HepG2 (cell line): ENCODE data around the gene TPRN. TPM values are rescaled to one million over a fixed set of nuclear protein-coding genes. Genes with fewer than 3 reads are reported as not detected.
A peak's percentile ranks its signal among the peaks of the same experiment; 100 is the strongest.

Experiments
- CBX2 ChIP-seq, 2 experiments: fragments of 200-600 bp in 1 of 2; sonication (generic); formaldehyde crosslinking in 1 of 2; IDR thresholded peaks; 2 replicates each; pipeline versions ENCODE4 v1.7.0 to v1.8.1; 2018 to 2022; ENCODE audit warnings: low read depth in 2 of 2, low read length in 1 of 2, mild to moderate bottlenecking in 1 of 2, missing genetic modification reagents in 1 of 2
- IRF2 ChIP-seq: IDR thresholded peaks from 2 replicates; pipeline ENCODE4 v1.6.1; 2018; ENCODE audit warnings: missing genetic modification reagents, missing compliant biosample characterization
- KDM2A ChIP-seq: sonication (generic); formaldehyde crosslinking; IDR thresholded peaks from 2 replicates; pipeline ENCODE4 v1.4.0; 2020; ENCODE audit warnings: low read depth, missing genetic modification reagents, borderline replicate concordance
- KLF15 ChIP-seq: sonication (generic); formaldehyde crosslinking; IDR thresholded peaks from 2 replicates; pipeline ENCODE4 v1.8.1; 2023; ENCODE audit warnings: borderline replicate concordance, mild to moderate bottlenecking, inconsistent platforms, missing genetic modification reagents, mixed read lengths
- KMT2A ChIP-seq: sonication (generic); formaldehyde crosslinking; IDR thresholded peaks from 2 replicates; pipeline ENCODE4 v1.4.0; 2020; ENCODE audit warnings: missing genetic modification reagents
- NR1H2 ChIP-seq: sonication (generic); formaldehyde crosslinking; IDR thresholded peaks from 2 replicates; pipeline ENCODE4 v1.8.1; 2022; ENCODE audit warnings: low read depth, missing genetic modification reagents, borderline replicate concordance
- RELA ChIP-seq: sonication (generic); formaldehyde crosslinking; IDR thresholded peaks from 2 replicates; pipeline ENCODE4 v1.4.0; 2020; ENCODE audit warnings: missing genetic modification reagents
- SIX4 ChIP-seq: sonication (generic); formaldehyde crosslinking; IDR thresholded peaks from 2 replicates; pipeline ENCODE4 v1.4.0; 2020; ENCODE audit warnings: missing genetic modification reagents
- TBL1XR1 ChIP-seq: fragments of 150-350 bp; IDR thresholded peaks from 2 replicates; pipeline ENCODE4 v1.6.1; 2014; ENCODE audit warnings: borderline replicate concordance, low read length; ENCODE audit not compliant: partially characterized antibody
- ZFAT ChIP-seq: sonication (generic); formaldehyde crosslinking; conservative IDR thresholded peaks from 2 replicates; pipeline ENCODE4 v1.8.1; 2023; ENCODE audit warnings: missing genetic modification reagents, inconsistent platforms
- ZIK1 ChIP-seq: sonication (generic); formaldehyde crosslinking; IDR thresholded peaks from 2 replicates; pipeline ENCODE4 v1.5.0; 2020; ENCODE audit warnings: mild to moderate bottlenecking, low read depth, missing genetic modification reagents, borderline replicate concordance
- ZNF282 ChIP-seq: fragments of 450-650 bp; IDR thresholded peaks from 2 replicates; pipeline ENCODE4 v1.6.1; 2018; ENCODE audit not compliant: partially characterized antibody
- ZNF510 ChIP-seq: sonication (generic); formaldehyde crosslinking; IDR thresholded peaks from 2 replicates; pipeline ENCODE4 v1.4.0; 2020; ENCODE audit warnings: low read depth, mild to moderate bottlenecking, missing genetic modification reagents
- ZNF543 ChIP-seq: sonication (generic); formaldehyde crosslinking; IDR thresholded peaks from 2 replicates; pipeline ENCODE4 v1.4.0; 2020; ENCODE audit warnings: mild to moderate bottlenecking, missing genetic modification reagents
- polyA plus RNA-seq, 8 experiments: library from polyadenylated mRNA; depleted of rRNA in 3 of 8; stranded (reverse) in 7 of 8; unstranded in 1 of 8; fragments of >200 nt; fragmentation: Illumina TruSeq in 4 of 8; extraction: Trizol in 4 of 8; gene quantifications; 2 replicates each; pipeline versions ENCODE4 v1.2.1 to v1.2.3, GENCODE V29; 2011 to 2016; ENCODE audit warnings: low read depth in 4 of 8, missing spikeins in 1 of 8, mixed read lengths in 1 of 8; ENCODE audit not compliant: insufficient read depth in 1 of 8
- total RNA-seq, 5 experiments: library from RNA; depleted of rRNA; stranded (reverse); fragments of >200 nt; fragmentation: Illumina TruSeq; extraction: Trizol; gene quantifications; 2 replicates each; pipeline ENCODE4 v1.2.3, GENCODE V29; 2016; ENCODE audit warnings: low read depth in 1 of 5
- TF ChIP-seq, protein P1 (sequence below): sonication (generic); formaldehyde crosslinking; IDR thresholded peaks from 2 replicates; pipeline ENCODE4 v1.4.0; 2020; ENCODE audit warnings: mild to moderate bottlenecking, missing genetic modification reagents
- TF ChIP-seq, protein P2 (sequence below): sonication (generic); formaldehyde crosslinking; IDR thresholded peaks from 2 replicates; pipeline ENCODE4 v1.9.0; 2022; ENCODE audit warnings: missing genetic modification reagents, mild to moderate bottlenecking, borderline replicate concordance
- TF ChIP-seq, protein P3 (sequence below): sonication (generic); formaldehyde crosslinking; IDR thresholded peaks from 2 replicates; pipeline ENCODE4 v1.5.0; 2020; ENCODE audit warnings: missing genetic modification reagents
- TF ChIP-seq, protein P4 (sequence below): sonication (generic); formaldehyde crosslinking; IDR thresholded peaks from 2 replicates; pipeline ENCODE4 v1.4.0; 2020; ENCODE audit warnings: missing genetic modification reagents, mild to moderate bottlenecking, borderline replicate concordance
- TF ChIP-seq, protein P5 (sequence below): sonication (generic); formaldehyde crosslinking; IDR thresholded peaks from 2 replicates; pipeline ENCODE4 v1.5.0; 2020; ENCODE audit warnings: missing genetic modification reagents

TPRN gene
- total and polyA plus RNA-seq, 2 of the 13 experiments (the other 11 are each of a cell fraction or from before 2014, with no cell fraction given), result 10.1 to 19.2 TPM

DNA sequence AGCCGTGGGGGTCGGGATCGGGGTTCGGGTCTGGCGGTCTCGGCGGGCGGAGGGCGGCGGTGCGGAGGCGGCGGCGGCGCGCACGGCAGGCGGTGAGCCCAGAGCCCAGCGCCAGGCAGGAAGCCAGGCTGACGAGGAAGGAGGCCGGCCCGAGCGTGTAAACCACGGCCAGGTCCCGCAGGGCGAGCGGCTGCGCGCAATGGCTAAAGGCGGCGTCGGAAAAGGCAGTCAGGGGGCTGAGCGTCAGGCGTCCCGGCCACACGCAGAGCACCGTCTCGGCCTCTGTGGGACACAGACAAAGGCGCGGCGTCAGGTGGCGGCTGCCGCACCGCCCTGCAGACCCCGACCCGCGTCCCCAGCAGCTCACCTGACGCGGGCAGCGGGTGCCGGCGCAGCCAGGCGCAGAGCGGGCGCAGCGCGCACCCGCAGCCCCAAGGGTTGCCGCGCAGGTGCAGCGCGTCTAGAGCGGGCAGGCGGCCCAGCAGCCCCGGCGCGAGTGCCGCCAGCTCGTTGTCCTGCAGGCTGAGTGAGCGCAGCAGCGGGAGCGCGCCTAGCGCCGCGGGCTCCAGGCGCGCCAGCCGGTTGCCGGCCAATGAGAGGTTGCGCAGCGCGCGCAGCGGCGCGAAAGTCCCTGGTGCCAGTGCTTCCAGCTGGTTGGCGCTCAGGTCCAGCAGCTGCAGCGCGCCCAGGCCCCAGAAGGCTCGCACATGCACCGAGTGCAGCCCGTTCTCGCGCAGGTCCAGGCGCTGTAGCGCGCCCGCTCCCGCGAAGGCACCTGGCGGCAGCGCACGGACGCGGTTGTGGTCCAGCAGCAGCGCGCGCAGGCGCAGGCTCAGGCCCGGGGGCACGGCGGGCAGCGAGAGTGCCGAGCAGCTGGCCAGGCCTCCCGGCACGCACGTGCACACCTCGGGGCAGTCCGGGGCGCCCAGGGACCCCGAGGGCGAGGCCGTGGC, 31.4 kb downstream of the TPRN start (continued):
- TF ChIP-seq ZNF510 (CRISPR knock-in tag) (no peak), ZFAT (CRISPR knock-in tag) (no peak), ZNF282 (no peak), ZNF543 (no peak), CBX2 (IDR thresholded peaks at IDR 0.05; ENCODE audit: low read depth, low read length) (no peak), CBX2 (CRISPR knock-in tag; IDR thresholded peaks at IDR 0.05; ENCODE audit: low read depth) (no peak), RELA (CRISPR knock-in tag) (no peak), KDM2A (CRISPR knock-in tag) (no peak; the same call in 1 of the 2 replicates), KLF15 (CRISPR knock-in tag) (no peak), NR1H2 (CRISPR knock-in tag) (no peak), IRF2 (CRISPR knock-in tag) (no peak), SIX4 (CRISPR knock-in tag) (no peak), ZIK1 (CRISPR knock-in tag) (no peak), TBL1XR1 (no peak), KMT2A (CRISPR knock-in tag) (no peak)
- TF ChIP-seq, protein P1, sequence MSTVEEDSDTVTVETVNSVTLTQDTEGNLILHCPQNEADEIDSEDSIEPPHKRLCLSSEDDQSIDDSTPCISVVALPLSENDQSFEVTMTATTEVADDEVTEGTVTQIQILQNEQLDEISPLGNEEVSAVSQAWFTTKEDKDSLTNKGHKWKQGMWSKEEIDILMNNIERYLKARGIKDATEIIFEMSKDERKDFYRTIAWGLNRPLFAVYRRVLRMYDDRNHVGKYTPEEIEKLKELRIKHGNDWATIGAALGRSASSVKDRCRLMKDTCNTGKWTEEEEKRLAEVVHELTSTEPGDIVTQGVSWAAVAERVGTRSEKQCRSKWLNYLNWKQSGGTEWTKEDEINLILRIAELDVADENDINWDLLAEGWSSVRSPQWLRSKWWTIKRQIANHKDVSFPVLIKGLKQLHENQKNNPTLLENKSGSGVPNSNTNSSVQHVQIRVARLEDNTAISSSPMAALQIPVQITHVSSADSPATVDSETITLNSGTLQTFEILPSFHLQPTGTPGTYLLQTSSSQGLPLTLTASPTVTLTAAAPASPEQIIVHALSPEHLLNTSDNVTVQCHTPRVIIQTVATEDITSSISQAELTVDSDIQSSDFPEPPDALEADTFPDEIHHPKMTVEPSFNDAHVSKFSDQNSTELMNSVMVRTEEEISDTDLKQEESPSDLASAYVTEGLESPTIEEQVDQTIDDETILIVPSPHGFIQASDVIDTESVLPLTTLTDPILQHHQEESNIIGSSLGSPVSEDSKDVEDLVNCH (CRISPR knock-in tag), result no peak
- TF ChIP-seq, protein P2, sequence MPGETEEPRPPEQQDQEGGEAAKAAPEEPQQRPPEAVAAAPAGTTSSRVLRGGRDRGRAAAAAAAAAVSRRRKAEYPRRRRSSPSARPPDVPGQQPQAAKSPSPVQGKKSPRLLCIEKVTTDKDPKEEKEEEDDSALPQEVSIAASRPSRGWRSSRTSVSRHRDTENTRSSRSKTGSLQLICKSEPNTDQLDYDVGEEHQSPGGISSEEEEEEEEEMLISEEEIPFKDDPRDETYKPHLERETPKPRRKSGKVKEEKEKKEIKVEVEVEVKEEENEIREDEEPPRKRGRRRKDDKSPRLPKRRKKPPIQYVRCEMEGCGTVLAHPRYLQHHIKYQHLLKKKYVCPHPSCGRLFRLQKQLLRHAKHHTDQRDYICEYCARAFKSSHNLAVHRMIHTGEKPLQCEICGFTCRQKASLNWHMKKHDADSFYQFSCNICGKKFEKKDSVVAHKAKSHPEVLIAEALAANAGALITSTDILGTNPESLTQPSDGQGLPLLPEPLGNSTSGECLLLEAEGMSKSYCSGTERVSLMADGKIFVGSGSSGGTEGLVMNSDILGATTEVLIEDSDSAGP (CRISPR knock-in tag), result peak; percentile 33; the same call in 1 of the 2 replicates
- TF ChIP-seq, protein P3, sequence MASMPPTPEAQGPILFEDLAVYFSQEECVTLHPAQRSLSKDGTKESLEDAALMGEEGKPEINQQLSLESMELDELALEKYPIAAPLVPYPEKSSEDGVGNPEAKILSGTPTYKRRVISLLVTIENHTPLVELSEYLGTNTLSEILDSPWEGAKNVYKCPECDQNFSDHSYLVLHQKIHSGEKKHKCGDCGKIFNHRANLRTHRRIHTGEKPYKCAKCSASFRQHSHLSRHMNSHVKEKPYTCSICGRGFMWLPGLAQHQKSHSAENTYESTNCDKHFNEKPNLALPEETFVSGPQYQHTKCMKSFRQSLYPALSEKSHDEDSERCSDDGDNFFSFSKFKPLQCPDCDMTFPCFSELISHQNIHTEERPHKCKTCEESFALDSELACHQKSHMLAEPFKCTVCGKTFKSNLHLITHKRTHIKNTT (CRISPR knock-in tag), result no peak
- TF ChIP-seq, protein P4, sequence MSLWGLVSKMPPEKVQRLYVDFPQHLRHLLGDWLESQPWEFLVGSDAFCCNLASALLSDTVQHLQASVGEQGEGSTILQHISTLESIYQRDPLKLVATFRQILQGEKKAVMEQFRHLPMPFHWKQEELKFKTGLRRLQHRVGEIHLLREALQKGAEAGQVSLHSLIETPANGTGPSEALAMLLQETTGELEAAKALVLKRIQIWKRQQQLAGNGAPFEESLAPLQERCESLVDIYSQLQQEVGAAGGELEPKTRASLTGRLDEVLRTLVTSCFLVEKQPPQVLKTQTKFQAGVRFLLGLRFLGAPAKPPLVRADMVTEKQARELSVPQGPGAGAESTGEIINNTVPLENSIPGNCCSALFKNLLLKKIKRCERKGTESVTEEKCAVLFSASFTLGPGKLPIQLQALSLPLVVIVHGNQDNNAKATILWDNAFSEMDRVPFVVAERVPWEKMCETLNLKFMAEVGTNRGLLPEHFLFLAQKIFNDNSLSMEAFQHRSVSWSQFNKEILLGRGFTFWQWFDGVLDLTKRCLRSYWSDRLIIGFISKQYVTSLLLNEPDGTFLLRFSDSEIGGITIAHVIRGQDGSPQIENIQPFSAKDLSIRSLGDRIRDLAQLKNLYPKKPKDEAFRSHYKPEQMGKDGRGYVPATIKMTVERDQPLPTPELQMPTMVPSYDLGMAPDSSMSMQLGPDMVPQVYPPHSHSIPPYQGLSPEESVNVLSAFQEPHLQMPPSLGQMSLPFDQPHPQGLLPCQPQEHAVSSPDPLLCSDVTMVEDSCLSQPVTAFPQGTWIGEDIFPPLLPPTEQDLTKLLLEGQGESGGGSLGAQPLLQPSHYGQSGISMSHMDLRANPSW (CRISPR knock-in tag), result no peak
- TF ChIP-seq, protein P5, sequence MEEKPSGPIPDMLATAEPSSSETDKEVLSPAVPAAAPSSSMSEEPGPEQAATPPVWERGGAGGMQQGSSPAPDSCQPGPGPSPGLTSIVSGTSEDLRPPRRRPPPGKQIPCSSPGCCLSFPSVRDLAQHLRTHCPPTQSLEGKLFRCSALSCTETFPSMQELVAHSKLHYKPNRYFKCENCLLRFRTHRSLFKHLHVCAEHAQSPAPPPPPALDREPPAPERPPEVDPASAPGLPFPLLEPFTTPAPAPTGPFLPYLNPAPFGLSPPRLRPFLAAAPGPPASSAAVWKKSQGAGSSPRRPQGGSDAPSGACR, result no peak
